Stimulated activated CD8-positive, alpha-beta memory T cell treated with anti-CD3 and anti-CD28 coated beads, Interleukin-4, amount 100 ng/mL, for 4 hours (primary cell): ENCODE results near the gene DAPL1.

Experiments
- DNase-seq, 2 donors: peaks; one replicate each; pipeline ENCODE4 v3.0.0-alpha.2; 2020; ENCODE audit warnings: low read depth in 2 of 2, low spot score in 1 of 2

DAPL1 gene

GRCh38 chr2:158795195-158795924, at the start of gene DAPL1:
DAPL1 (plus strand) TSS chr2:158795317; CDS start chr2:158795373, 56 bp downstream.
- DNase-seq = no peak

GRCh38 chr2:158745866-158746382, 49.2 kb upstream of the DAPL1 start:
- no peak for DNase-seq

GRCh38 chr2:158746488-158746887, 48.6 kb upstream of the DAPL1 start:
- no peak for DNase-seq

GRCh38 chr2:158747281-158747680, 47.8 kb upstream of the DAPL1 start:
- no peak for DNase-seq

- no peak for DNase-seq
Observed at GRCh38 chr2:158748926-158749590, 46.1 kb upstream of the DAPL1 start.

GRCh38 chr2:158750458-158751125, 44.5 kb upstream of the DAPL1 start:
- DNase-seq = no peak

GRCh38 chr2:158753641-158754611, 41.2 kb upstream of the DAPL1 start:
- no peak for DNase-seq

GRCh38 chr2:158755310-158756087, 39.6 kb upstream of the DAPL1 start:
- no peak for DNase-seq

- no peak for DNase-seq
Observed at GRCh38 chr2:158756331-158756730, 38.8 kb upstream of the DAPL1 start.

GRCh38 chr2:158756976-158757375, 38.1 kb upstream of the DAPL1 start:
- no peak for DNase-seq

GRCh38 chr2:158760887-158761286, 34.2 kb upstream of the DAPL1 start:
- DNase-seq = no peak

GRCh38 chr2:158761621-158762020, 33.5 kb upstream of the DAPL1 start:
- DNase-seq = no peak

- DNase-seq = no peak
Observed at GRCh38 chr2:158762336-158762735, 32.8 kb upstream of the DAPL1 start.

- DNase-seq = no peak
Observed at GRCh38 chr2:158766524-158766923, 28.6 kb upstream of the DAPL1 start.

- no peak for DNase-seq
Observed at GRCh38 chr2:158772306-158773078, 22.6 kb upstream of the DAPL1 start.

- DNase-seq = no peak
Observed at GRCh38 chr2:158773121-158773520, 22.0 kb upstream of the DAPL1 start.

- DNase-seq = no peak
Observed at GRCh38 chr2:158774681-158775080, 20.4 kb upstream of the DAPL1 start.

GRCh38 chr2:158775273-158776027, 19.7 kb upstream of the DAPL1 start:
- no peak for DNase-seq

- DNase-seq = no peak
Observed at GRCh38 chr2:158776231-158776630, 18.9 kb upstream of the DAPL1 start.
